GM12892 (cell line): ENCODE data around the gene DEF6.

Experiments used
- POLR2A ChIP-seq: IDR thresholded peaks from 2 replicates; pipeline ENCODE4 v1.6.1; 2011; ENCODE audit warnings: low read depth, low read length, control low read depth
- POLR2AphosphoS5 ChIP-seq: IDR thresholded peaks from 2 replicates; pipeline ENCODE4 v1.6.1; 2011; ENCODE audit warnings: low read depth, low read length, control low read depth

DNA sequence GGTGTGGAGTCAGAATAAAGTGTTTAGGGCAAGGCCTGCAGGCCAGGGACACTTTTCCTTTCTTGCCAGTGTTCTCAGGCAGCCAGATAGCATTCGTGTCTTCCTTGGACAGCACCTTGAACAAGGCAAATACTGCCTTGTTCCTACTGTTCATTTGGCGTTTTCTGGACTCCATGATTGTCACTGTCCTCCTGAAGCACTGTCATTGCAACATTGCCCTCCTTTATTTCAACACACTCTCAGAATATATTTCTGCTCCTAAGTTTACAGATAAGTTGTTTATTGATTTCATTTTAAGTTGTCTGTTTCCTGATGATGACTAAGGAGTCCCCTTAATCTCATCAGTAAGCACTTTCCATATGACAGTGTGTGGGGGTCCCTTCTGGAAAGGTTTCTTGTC is 15.1 kb upstream of the DEF6 start:
- TF ChIP-seq POLR2AphosphoS5 (no peak), POLR2A (no peak)
